SIG-M5 (cell line): ENCODE measurements around the gene TSPY1.
"Not testable (repeated sequence)": the region's sequence is repeated elsewhere in the genome, so short reads cannot be mapped to it uniquely, and the experiment has no call there.

Experiments used
- DNase-seq: peaks from one replicate; lab custom pipeline; 2025; lab: John Stamatoyannopoulos, UW

Gene TSPY1, protein sequence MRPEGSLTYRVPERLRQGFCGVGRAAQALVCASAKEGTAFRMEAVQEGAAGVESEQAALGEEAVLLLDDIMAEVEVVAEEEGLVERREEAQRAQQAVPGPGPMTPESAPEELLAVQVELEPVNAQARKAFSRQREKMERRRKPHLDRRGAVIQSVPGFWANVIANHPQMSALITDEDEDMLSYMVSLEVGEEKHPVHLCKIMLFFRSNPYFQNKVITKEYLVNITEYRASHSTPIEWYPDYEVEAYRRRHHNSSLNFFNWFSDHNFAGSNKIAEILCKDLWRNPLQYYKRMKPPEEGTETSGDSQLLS

DNA sequence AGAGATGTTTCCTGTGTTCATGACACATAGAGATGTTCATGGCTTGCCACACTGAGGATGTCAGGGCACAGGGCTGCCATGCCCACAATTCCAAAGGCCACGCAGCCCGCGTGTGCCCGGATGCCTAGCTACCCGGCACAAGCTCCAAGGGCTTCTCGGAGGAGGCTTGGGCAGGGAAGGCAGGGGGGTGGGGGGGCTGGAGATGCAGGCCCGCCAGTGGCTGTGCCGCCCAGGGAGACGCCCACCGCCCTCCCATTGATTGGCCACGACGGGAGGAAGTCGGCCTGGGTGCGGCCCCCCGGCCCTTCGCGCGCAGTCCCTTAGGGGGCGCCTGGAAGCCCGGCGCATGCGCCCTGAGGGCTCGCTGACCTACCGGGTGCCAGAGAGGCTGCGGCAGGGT lies at the start of gene TSPY1:
TSPY1 (plus strand) TSS at position 301 of the 400 bp plus-strand sequence; CDS start at position 347, 46 bp downstream.
- DNase-seq = not testable (repeated sequence)

DNA sequence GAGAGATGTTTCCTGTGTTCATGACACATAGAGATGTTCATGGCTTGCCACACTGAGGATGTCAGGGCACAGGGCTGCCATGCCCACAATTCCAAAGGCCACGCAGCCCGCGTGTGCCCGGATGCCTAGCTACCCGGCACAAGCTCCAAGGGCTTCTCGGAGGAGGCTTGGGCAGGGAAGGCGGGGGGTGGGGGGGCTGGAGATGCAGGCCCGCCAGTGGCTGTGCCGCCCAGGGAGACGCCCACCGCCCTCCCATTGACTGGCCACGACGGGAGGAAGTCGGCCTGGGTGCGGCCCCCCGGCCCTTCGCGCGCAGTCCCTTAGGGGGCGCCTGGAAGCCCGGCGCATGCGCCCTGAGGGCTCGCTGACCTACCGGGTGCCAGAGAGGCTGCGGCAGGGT lies 20.2 kb downstream of the TSPY1 start, which contains the start of gene TSPY9:
TSPY9 (plus strand) TSS at position 301 of the 400 bp plus-strand sequence; CDS start at position 347, 46 bp downstream.
- DNase-seq = not testable (repeated sequence)

DNA sequence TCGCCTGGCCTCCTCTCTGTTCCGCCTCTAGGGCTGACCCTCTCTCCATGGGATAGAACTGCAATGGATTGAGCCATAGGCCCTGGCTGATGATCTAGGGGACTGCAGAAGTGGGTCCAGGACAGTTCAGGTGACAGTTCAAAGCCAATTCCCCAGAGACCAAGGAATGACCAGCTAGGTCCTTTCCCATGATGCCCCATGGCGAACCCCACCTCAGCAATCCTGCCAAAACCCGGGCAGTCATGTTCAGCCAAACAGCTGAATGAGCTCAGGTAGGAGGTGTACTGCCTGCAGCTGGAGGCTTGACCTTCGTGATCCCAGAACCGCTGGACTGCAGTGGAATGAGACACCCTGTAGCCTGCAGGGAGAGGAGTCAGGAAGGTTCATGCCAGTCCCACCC lies 37.6 kb downstream of the TSPY1 start:
- DNase-seq = not testable (repeated sequence)

DNA sequence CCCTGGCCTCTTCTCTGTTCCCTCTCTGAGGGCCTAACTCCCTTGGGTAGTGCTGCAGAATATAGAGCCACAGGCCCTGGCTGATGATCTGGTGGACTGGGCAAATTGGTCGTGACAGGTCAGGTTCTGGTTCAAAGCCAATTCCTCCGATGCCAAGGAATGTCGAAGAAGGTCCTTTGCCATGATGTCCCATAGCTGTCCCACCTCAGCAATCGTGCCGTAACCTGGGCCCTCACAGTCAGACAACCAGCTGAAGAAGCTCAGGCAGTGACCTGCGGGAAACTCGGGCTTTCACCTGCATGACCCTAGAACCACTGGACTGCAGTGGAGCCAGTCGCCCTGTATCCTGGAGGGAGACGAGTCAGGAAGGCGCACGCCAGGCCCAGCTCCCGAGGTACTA lies 49.5 kb downstream of the TSPY1 start:
- DNase-seq = not testable (repeated sequence)
